HG03280 (cell line): ENCODE results near the gene HSD17B10.
"Not testable (repeated sequence)": the region's sequence is repeated elsewhere in the genome, so short reads cannot be mapped to it uniquely, and the experiment has no call there.

Experiments
- ATAC-seq: cut with Tn5 transposase; IDR thresholded peaks from one replicate; pipeline ENCODE4 v1.9.1; 2021; ENCODE audit warnings: mild to moderate bottlenecking, moderate library complexity; ENCODE audit not compliant: unreplicated experiment

The HSD17B10 gene

DNA sequence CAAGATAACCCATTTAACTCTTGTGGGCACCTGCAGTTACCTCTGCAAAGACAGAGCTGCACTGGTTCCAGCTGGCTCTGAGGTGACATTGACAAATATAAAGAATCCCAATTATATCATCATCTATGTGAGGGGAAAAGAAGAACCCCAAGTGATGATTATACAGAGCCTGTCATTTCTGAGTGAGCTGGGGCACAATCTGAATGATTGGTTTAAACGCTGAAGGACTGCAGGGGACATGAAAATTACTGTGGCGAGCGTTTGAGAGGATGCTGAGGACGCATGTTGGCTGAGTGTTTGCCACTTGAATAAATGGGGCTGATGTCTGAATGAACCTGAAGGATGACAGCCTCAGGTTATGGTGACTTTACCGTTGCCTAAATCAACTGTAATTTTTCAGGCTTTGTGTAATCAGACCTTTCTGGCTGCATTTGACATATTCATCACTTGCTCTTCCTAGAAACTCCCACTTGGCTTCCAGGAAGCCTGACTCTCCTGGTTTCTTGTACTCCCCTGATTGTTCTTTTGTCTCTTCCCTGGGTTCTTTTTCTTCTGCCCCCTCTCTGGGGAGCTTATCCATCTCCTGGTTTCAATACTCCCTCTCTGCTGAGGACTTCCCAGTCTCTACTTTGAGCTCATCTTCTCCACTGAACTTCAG lies 4.1 kb upstream of the HSD17B10 start:
- ATAC-seq: no peak

DNA sequence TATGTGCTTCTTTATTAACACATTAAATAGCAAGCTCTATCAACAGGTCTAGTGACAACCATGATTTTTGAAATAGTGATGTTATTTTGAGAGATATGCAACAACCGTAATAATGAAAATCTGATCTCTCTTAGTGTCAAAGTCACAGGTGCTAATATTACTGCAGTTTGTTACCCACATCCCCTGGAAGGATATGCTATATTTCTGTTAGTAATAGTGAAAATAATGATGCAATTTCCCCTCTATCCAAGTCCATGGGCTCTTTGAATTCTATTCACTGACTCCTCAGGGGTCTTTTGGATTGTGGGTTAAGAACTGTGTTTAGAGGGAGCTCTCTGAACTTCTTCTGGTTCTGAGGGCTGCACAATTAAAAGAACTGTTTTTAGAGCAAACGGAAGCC lies 3.0 kb upstream of the HSD17B10 start:
- ATAC-seq: no peak

DNA sequence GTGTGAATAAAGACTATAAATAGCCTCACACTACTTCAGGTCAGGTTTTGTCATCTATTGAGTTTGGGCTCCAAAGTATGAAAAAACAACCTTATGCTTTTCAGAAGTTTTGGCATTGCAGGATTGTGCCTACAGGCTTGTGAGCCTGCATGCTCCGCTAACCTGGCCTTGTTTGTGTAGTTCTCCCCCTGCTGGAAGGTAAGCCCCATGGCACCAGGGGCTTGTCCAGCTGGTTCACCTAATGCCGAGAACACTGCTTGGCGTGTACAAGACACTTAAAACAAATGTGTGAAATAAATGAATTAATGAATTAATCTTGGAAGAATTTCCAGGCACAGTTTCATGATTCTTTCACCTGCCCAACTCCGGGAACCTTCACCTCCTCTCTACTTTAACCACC lies 1.8 kb upstream of the HSD17B10 start:
- ATAC-seq: peak; percentile 60

DNA sequence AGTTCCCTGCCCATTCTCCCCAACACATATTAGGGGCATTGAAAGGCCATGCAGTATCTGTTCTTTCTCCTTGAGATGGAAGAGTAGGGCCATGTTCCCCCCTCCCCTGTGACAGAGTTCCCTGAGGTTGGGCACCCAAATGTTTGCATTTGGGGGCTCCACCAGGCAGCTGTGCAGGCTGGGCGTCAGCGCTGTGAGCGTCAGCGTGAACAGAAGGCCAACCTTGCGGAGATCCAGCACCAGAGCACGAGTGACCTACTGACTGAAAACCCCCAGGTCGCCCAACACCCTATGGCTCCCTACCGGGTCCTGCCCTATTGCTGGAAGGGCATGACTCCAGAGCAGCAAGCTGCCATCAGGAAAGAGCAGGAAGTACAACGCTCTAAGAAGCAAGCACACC lies 3.9 kb downstream of the HSD17B10 start:
- no peak for ATAC-seq

DNA sequence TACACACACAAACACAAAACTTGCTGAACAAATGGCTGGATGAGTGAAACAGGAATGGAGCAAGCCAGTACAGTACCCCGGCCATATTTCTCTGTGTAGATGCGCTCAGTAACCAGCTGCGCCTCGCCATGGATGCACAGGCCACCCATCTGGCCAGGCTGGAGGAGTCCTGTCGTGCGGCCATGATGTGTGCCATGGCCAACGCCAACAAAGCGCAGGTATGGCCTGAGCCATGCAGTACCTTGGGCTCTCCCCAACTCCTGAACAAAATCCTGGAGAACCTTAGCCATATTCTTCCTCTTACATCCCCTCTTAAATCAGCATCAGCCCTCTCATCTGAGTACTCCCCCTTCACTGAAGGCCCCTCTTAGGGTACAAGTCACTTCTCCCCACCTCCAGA lies 4.4 kb downstream of the HSD17B10 start:
- no peak for ATAC-seq

DNA sequence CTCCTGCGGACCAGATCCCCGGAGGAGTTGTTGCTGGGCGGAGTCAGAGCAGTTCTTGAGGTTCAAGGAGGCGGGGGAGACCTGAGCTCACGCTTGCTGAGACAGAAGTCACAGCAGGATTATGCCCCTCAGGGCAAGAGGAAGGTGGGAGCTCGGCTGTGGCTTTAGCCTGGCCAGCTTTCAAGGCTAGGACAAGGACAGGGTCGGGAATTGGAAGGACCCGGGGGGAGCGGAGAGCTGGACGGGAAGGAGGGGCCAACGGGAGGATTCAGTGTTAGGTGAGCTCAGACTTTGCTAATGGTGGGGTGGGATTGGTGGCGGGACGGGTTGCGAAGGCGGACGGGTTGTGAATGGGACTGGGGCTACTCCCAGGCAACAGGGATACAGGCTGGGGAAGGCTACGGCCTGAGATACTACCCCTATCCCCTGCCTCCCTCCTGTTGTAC lies 11.3 kb downstream of the HSD17B10 start, which contains the start of gene RIBC1:
Gene RIBC1, plus strand, starts transcription at position 13 of the 446 bp plus-strand sequence. CDS start 3,404 bp downstream, outside the sequence.
- ATAC-seq: no peak

DNA sequence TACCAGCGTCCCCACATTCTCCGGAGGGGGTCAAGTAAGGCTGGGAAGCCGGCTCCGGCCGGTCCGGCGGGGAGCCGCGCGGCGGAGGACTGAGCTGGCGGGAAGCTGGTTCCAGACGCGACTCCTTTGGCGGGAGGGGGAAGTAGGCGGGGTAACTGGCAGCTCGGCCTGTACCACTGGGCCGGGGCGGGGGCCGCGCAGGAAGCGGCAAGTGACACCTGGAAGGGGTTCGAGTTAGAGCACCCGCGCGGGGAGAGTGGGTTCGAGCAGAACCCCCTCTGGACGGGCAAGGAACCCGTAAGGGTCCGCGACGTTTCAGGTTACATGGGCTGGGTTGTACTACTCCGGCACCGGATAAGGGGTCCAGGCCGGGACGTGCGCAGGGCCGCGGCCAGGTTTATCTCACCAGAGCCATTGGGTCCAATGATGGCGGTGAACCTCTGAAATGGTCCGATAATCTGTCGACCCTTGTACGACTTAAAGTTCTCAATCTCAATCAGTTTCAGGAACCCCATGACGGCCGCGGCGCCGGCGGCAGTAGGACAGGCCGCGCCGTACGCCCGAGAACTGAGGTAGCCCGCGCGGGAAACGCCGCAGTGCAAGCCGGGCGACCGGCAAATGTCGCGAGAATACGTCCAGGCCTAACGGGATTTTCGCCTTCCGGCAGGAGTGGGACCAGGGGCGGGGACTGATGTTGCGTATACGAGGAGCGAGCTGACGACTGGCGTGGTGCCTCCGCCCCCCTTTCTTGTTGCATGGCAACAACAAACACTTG lies 11.9 kb downstream of the HSD17B10 start, which contains the start of gene SMC1A:
Gene SMC1A, minus strand, starts transcription at position 569 of the 775 bp plus-strand sequence. Its CDS starts 54 bp downstream, at position 515.
- peak; percentile 95 for ATAC-seq

DNA sequence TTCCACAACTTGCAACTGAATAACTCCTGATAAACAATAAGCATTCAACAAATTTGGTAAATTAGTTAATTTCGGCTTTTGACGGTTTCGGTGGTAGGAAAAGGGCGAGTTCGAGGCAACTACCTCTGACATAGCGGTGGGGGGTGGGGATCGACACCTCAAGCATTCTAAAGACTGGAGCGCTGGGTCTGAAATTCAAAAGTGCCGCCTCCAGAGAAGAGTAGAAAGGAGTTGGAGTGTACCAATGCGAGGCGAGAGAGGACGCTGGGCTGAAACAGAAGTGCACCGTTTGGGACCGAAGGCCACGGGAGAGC lies 12.4 kb downstream of the HSD17B10 start:
- ATAC-seq: peak; percentile 10

DNA sequence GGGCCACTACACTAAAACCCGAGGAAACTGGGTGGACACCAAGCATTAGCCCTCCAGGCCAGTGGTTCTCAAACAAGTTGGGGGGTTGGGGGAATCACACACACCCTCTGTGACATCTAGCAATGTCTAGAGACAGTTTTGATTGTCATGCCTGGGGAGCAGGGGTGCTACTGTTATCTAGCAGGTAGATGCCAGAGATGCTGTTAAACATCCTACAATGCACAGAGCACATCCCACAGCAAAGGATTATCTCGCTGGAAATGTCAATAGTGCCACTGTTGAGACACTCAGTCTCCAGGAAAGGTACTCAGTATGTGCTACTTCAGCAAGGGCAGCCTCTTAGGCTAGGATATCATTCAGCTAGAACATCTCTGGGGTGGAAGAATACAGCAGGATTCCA lies 13.0 kb downstream of the HSD17B10 start:
- no peak for ATAC-seq

DNA sequence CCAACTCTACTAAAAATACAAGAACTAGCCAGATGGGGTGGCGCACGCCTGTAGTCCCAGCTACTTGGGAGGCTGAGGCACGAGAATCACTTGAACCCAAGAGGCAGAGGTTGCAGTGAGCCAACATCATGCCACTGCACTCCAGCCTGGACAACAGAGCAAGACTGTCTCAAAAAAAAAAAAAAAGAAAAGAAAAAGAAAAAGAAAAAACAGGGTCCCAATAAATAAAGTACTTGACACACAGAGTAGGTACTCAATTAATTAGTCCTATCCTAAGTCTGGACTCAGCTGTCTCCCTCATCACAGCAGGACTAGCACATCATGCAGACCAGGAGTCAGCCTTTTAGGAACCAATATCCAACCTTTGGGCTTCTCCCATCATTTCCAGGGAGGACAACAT lies 13.8 kb downstream of the HSD17B10 start:
- ATAC-seq: not testable (repeated sequence)

DNA sequence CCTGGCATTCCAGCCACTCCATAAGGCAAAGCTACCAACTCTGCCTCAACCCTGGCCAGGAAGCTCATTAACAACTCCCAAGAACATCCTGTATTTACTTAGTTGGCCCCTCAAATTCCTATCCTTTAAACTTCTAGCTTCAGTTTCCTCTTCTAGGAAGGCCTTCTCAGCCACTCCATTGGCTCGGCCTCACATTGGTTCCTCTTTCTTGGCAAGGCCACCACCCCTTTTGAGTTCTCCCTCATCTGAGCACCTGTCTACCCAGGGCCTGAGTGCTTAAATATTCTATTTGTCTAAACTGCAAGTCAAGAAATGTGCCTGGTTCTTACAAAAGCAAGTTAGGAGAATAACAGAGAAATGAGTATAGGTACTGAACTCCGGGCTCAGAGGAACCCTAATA lies 21.7 kb downstream of the HSD17B10 start:
- ATAC-seq: no peak

DNA sequence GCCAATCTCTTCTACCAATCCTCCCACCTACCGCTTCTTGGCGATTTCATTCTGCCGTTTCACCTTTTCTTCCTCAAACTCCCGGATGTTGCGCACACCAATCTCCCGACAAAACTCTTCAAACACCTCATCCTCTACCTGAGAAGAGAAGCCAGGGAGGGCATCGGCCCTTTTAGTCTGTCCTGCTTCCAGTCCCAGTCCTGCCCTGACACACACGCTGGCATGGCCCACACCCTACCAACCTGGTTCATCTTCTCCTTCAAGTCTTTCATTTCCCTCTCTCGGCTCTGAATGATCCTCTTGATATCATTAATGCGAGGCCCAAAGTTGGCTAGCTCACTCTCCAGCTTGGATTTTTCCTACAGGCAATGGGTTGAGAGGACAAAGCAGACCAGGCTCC lies 30.6 kb downstream of the HSD17B10 start:
- ATAC-seq: no peak

DNA sequence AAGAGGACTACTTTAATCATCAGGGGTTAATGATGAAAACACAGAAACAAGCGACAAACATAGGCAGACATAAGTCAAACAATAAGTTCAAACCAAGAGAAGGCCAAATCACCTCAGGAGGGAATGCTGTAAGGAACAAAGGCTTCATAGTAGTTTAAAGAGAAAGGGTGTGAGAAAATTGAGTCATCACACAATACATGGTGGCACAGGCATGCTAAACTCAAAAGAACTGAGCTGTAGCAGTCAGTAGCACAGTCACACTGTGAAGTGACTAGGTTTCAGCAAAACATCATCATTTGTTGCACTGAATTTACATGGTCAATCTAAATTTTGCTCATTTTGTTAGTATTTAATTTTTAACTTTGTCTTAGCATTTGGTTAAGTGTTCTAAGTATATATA lies 36.0 kb downstream of the HSD17B10 start:
- no peak for ATAC-seq

DNA sequence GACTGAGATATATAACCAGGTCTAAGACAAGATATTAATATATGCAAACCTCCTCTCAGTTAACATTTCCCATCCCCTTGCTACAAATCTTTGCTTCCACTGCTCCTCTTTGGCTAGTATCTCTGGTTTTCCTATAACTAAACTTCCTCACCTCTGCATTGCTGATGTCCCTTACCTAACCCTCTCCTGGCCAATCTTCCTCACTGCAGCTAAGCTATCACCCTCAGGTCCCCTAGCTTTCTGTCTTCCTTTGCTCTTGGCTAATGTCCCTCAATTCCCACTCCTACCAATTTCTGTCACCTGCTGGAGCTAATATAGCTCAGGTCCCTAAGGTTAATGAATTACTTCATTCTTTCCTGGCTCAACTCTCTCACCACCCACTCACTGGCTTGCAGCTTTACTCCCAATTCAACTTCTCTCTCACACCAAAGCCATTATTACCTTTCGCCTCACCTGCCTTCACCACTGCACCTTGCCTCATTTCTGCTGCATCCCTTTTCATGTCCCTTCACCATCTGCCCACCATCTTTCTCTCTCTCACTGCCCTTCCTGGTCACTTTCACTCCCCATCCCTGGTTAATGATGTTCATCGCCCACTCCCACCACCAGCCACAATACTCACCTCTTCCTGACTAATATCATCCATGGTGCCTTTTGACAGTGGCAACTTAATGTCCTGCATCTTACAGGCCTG lies 38.4 kb downstream of the HSD17B10 start:
- ATAC-seq: no peak

DNA sequence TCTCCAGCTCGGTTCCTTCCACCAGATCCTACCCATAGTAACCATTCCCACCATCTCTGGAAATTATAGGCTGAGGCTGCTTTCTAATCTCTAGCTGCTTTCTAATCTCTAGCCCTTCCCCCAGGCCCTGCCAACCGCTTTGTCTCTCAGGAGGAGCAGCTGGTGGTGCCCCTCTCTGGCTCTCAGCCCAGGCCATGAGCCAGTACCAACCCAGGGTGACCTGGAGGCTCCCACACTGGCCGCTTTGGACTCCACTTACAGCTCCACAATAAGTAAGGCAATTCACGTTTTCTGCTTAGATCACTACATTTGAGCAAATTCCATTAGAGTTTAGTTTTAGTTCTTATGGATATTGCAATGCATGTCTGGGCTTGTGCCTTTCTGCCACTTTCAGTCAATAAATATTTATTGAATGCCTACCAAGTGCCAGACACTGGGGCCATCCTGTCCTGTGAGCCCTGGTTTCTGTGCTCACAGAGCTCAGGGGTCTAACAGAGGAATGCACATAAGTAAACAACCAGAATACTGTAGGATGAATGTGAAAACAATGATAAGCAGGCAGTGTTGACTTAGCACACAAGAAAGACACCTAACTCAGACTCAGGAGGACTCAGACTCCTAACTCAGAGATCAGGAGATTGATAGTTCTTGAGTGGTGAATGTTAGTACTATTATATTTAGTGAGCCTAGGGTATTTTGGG lies 50.6 kb downstream of the HSD17B10 start:
- ATAC-seq: no peak
